HuH-7 (cell line): Measurements from ENCODE around the gene BRICD5.

Experiments used
- DNase-seq: peaks from one replicate; pipeline ENCODE4 v3.0.0; 2011; ENCODE audit warnings: low spot score

The BRICD5 gene

GRCh38 chr16:2180962-2181923 is 29.4 kb downstream of the BRICD5 start:
- DNase-seq, result no peak

- DNase-seq, result no peak
Measured at GRCh38 chr16:2180461-2180860, 30.2 kb downstream of the BRICD5 start.

GRCh38 chr16:2179576-2179975 is 31.1 kb downstream of the BRICD5 start:
- DNase-seq, result no peak

- no peak for DNase-seq
Measured at GRCh38 chr16:2179107-2179501, 31.6 kb downstream of the BRICD5 start.

- DNase-seq, result no peak
Measured at GRCh38 chr16:2178321-2179106, 32.1 kb downstream of the BRICD5 start.

- no peak for DNase-seq
Measured at GRCh38 chr16:2177561-2177960, 33.1 kb downstream of the BRICD5 start.

GRCh38 chr16:2177101-2177500 is 33.6 kb downstream of the BRICD5 start:
- DNase-seq, result no peak

- DNase-seq, result no peak
Measured at GRCh38 chr16:2176047-2176446, 34.6 kb downstream of the BRICD5 start.

- no peak for DNase-seq
Measured at GRCh38 chr16:2175454-2175853, 35.2 kb downstream of the BRICD5 start.

GRCh38 chr16:2174396-2175131 is 36.1 kb downstream of the BRICD5 start:
- no peak for DNase-seq

GRCh38 chr16:2173916-2174315 is 36.7 kb downstream of the BRICD5 start:
- DNase-seq, result no peak

GRCh38 chr16:2173366-2173765 is 37.3 kb downstream of the BRICD5 start:
- DNase-seq, result no peak

GRCh38 chr16:2172688-2173335 is 37.9 kb downstream of the BRICD5 start:
- DNase-seq, result no peak

- DNase-seq, result no peak
Measured at GRCh38 chr16:2171601-2172178, 39.0 kb downstream of the BRICD5 start.

- no peak for DNase-seq
Measured at GRCh38 chr16:2170587-2171435, 39.9 kb downstream of the BRICD5 start.

- DNase-seq, result no peak
Measured at GRCh38 chr16:2170080-2170479, 40.6 kb downstream of the BRICD5 start.

- no peak for DNase-seq
Measured at GRCh38 chr16:2167068-2167638, 43.5 kb downstream of the BRICD5 start.

- no peak for DNase-seq
Measured at GRCh38 chr16:2166263-2167067, 44.2 kb downstream of the BRICD5 start.

GRCh38 chr16:2165861-2166260 is 44.8 kb downstream of the BRICD5 start:
- no peak for DNase-seq
